ENCODE measurements around the gene KRTAP10-6. TPM values are rescaled to one million over a fixed set of nuclear protein-coding genes. Genes with fewer than 3 reads are reported as not detected.

KRTAP10-6 gene
- polyA plus RNA-seq, 2 of the 4 experiments (the other 2 are of a cell fraction), result not detected

DNA sequence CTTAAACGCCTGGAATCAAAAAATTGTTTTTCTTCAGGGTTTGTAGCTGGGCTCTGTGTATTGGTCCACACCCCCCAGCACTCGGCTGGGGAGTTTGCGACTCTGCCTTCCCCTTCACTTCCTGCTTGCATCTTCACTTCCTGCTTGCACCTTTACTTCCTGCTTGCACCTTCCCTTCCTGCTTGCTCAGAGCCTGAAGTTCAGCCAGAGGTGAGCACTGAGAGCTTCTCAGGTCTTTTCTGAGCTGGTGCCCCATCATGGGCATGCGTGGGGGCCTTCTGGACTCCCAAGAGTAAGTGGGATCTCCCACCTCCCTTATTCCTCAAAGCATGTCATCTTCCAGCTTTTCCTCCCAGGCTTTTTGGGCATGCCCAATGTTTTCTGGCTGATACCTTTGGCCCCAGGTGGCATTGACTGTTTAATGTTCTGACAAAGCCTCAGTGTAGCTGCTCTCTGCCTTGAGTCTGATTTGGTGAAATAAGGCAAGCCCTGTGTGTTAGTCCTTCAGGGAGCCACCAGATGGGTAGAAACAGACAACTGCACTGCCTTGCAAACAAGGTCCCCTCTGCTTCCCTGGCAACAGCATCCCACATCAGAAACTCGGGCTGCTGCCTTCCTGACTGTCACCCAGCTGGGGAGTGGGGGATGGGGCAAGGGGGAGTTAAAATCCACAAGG is 44.5 kb downstream of the KRTAP10-6 start:
- POLR2A ChIA-PET, result no interaction called here
- no peak for FAIRE-seq
- no peak for ATAC-seq
- TF ChIP-seq POLR2A (IDR thresholded peaks at IDR 0.05; ENCODE audit: low read length) (no peak), MAFK (IDR thresholded peaks at IDR 0.05; ENCODE audit: partially characterized antibody) (no peak)
- 17% methylated on average over 5 of the region's 5 CpGs for WGBS (ENCODE audit: missing lambda C conversion rate)
- CTCF ChIA-PET, result interaction anchor here (0.7 to 0.9 kb wide), 2 partner anchors 204 to 246 kb away, joined by 3 read pairs; no protein-coding TSS in a partner anchor
- no peak for DNase-seq (ENCODE audit: low read depth in 1 of 2, low spot score in 1 of 2)
- Histone ChIP-seq H3K4me3 (no peak overlapping the region), H3K27ac (no peak overlapping the region), H3K9me3 (peaks cover 12% of the 10 kb centered on the region), H3K4me2 (no peak overlapping the region), H3K4me1 (no peaks in the 10 kb centered on the region)

DNA sequence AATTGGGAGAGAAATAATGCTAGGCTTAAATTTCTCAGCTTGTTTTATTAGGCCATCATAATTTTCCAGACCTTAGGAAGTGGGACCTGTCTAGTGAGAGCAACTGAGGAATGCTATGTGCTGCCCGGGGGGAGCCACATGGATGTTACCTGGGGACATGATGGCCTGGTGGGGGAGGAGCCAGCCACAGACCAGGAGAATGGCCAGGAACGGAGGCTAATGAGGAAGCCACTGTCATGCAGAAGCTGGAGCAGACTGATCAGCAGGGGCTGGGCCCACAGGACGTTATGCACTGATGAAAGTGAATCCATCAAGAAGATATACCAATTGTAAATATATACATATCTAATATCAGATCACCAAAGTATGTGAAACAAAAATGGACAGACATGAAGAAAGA is 47.7 kb downstream of the KRTAP10-6 start:
- CTCF ChIA-PET, result no interaction called here
- Histone ChIP-seq H3K4me2 (no peak overlapping the region), H3K27ac (no peak overlapping the region), H3K4me1 (no peaks in the 10 kb centered on the region), H3K4me3 (no peak overlapping the region), H3K9me3 (peaks cover 22% of the 10 kb centered on the region)
- POLR2A ChIA-PET, result no interaction called here
- DNase-seq (ENCODE audit: low read depth in 1 of 2, low spot score in 1 of 2) (no peak), FAIRE-seq (no peak), ATAC-seq (no peak)
- 5% methylated on average over 3 of the region's 3 CpGs for WGBS (ENCODE audit: missing lambda C conversion rate)
- no peak for TF ChIP-seq HOXB5 (CRISPR knock-in tag; IDR thresholded peaks at IDR 0.05)
- no peak for TF ChIP-seq RCOR1 (IDR thresholded peaks at IDR 0.05; ENCODE audit: low read depth, low read length)
- TF ChIP-seq FOSB (CRISPR knock-in tag; IDR thresholded peaks at IDR 0.05), result no peak
- no peak for TF ChIP-seq ZC3H11A (IDR thresholded peaks at IDR 0.05)
- TF ChIP-seq ZSCAN20 (CRISPR knock-in tag; IDR thresholded peaks at IDR 0.05), result no peak
- no peak for TF ChIP-seq HOXA7 (CRISPR knock-in tag; IDR thresholded peaks at IDR 0.05)
- TF ChIP-seq CHD4 (IDR thresholded peaks at IDR 0.05; ENCODE audit: borderline replicate concordance), result no peak
- TF ChIP-seq GATA3 (IDR thresholded peaks at IDR 0.05; ENCODE audit: borderline replicate concordance), result no peak
- TF ChIP-seq KDM1A (IDR thresholded peaks at IDR 0.05; ENCODE audit: low read depth), result no peak

DNA sequence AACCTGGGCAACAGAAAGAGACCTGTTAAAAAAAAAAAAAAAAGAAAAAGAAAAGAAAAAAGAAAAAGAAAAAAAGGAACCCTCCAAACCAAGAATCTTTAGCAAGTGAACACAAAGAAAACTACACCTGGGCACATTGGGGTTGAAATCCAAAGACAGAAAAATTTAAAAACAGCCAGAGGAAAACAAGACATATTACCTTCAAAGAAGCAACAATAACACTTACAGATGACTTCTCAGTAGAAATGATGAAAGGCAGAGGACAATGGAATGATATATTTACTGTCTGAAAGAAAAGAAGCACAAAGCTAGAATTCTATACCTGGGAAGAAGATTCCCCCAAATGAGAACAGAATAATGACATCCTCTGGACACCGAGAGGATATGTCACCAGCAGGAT is 49.6 kb downstream of the KRTAP10-6 start:
- DNase-seq (ENCODE audit: low read depth in 1 of 2, low spot score in 1 of 2), result no peak
- no peaks in the 10 kb centered on the region for H3K4me1 ChIP-seq
- ChIA-PET POLR2A (no interaction called here), CTCF (no interaction called here)
- ATAC-seq, result no peak
- no peak overlapping the region for H3K4me3 ChIP-seq
- no peak overlapping the region for H3K4me2 ChIP-seq
- WGBS (ENCODE audit: missing lambda C conversion rate), result 0% methylated on average over 1 of the region's 1 CpG
- FAIRE-seq, result no peak
- no peak overlapping the region for H3K27ac ChIP-seq
- H3K9me3 ChIP-seq, result peaks cover 22% of the 10 kb centered on the region
- TF ChIP-seq FOSB (CRISPR knock-in tag; IDR thresholded peaks at IDR 0.05) (no peak), TP53 (CRISPR knock-in tag; IDR thresholded peaks at IDR 0.05) (no peak), JUNB (IDR thresholded peaks at IDR 0.05) (no peak), SMC3 (IDR thresholded peaks at IDR 0.05) (no peak), CBX8 (IDR thresholded peaks at IDR 0.05) (no peak)
- TF ChIP-seq, protein P1, sequence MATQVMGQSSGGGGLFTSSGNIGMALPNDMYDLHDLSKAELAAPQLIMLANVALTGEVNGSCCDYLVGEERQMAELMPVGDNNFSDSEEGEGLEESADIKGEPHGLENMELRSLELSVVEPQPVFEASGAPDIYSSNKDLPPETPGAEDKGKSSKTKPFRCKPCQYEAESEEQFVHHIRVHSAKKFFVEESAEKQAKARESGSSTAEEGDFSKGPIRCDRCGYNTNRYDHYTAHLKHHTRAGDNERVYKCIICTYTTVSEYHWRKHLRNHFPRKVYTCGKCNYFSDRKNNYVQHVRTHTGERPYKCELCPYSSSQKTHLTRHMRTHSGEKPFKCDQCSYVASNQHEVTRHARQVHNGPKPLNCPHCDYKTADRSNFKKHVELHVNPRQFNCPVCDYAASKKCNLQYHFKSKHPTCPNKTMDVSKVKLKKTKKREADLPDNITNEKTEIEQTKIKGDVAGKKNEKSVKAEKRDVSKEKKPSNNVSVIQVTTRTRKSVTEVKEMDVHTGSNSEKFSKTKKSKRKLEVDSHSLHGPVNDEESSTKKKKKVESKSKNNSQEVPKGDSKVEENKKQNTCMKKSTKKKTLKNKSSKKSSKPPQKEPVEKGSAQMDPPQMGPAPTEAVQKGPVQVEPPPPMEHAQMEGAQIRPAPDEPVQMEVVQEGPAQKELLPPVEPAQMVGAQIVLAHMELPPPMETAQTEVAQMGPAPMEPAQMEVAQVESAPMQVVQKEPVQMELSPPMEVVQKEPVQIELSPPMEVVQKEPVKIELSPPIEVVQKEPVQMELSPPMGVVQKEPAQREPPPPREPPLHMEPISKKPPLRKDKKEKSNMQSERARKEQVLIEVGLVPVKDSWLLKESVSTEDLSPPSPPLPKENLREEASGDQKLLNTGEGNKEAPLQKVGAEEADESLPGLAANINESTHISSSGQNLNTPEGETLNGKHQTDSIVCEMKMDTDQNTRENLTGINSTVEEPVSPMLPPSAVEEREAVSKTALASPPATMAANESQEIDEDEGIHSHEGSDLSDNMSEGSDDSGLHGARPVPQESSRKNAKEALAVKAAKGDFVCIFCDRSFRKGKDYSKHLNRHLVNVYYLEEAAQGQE (IDR thresholded peaks at IDR 0.05), result no peak
- TF ChIP-seq, protein P2, sequence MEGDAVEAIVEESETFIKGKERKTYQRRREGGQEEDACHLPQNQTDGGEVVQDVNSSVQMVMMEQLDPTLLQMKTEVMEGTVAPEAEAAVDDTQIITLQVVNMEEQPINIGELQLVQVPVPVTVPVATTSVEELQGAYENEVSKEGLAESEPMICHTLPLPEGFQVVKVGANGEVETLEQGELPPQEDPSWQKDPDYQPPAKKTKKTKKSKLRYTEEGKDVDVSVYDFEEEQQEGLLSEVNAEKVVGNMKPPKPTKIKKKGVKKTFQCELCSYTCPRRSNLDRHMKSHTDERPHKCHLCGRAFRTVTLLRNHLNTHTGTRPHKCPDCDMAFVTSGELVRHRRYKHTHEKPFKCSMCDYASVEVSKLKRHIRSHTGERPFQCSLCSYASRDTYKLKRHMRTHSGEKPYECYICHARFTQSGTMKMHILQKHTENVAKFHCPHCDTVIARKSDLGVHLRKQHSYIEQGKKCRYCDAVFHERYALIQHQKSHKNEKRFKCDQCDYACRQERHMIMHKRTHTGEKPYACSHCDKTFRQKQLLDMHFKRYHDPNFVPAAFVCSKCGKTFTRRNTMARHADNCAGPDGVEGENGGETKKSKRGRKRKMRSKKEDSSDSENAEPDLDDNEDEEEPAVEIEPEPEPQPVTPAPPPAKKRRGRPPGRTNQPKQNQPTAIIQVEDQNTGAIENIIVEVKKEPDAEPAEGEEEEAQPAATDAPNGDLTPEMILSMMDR (IDR thresholded peaks at IDR 0.05), result no peak

Other genes with a start within 250 kb of the KRTAP10-6 start
- 2.9 and 3.2 TPM in 2 replicates for gene TRPM2, start 238.9 kb downstream of the KRTAP10-6 start, polyA plus RNA-seq (2011; rRNA removed)
- gene TRPM2, start 238.9 kb downstream of the KRTAP10-6 start, polyA plus RNA-seq (2017; fragmentation: RNase III; extraction: RNeasy Plus Mini Kit Qiagen cat#74134 plus additional on column Dnase treatment), result 5.1 to 7.2 TPM (median 5.5 TPM) in 3 replicates
- gene LRRC3, start 137.0 kb downstream of the KRTAP10-6 start, polyA plus RNA-seq (2011; rRNA removed), result 0.59 and 0.66 TPM in 2 replicates
- 0.96 to 1.1 TPM (median 1.1 TPM) in 3 replicates for gene LRRC3, start 137.0 kb downstream of the KRTAP10-6 start, polyA plus RNA-seq (2017; fragmentation: RNase III; extraction: RNeasy Plus Mini Kit Qiagen cat#74134 plus additional on column Dnase treatment)
- not detected in 2 replicates for gene KRTAP10-1, start 52.3 kb downstream of the KRTAP10-6 start, polyA plus RNA-seq (2011; rRNA removed)
- not detected in 3 replicates for gene KRTAP10-1, start 52.3 kb downstream of the KRTAP10-6 start, polyA plus RNA-seq (2017; fragmentation: RNase III; extraction: RNeasy Plus Mini Kit Qiagen cat#74134 plus additional on column Dnase treatment)
- not detected in 2 replicates for gene KRTAP10-2, start 41.0 kb downstream of the KRTAP10-6 start, polyA plus RNA-seq (2011; rRNA removed)
- not detected in 3 replicates for gene KRTAP10-2, start 41.0 kb downstream of the KRTAP10-6 start, polyA plus RNA-seq (2017; fragmentation: RNase III; extraction: RNeasy Plus Mini Kit Qiagen cat#74134 plus additional on column Dnase treatment)
- gene KRTAP10-3, start 33.7 kb downstream of the KRTAP10-6 start, polyA plus RNA-seq (2011; rRNA removed), result not detected in 2 replicates
- not detected in 3 replicates for gene KRTAP10-3, start 33.7 kb downstream of the KRTAP10-6 start, polyA plus RNA-seq (2017; fragmentation: RNase III; extraction: RNeasy Plus Mini Kit Qiagen cat#74134 plus additional on column Dnase treatment)
- not detected in 2 replicates for gene KRTAP10-4, start 18.8 kb downstream of the KRTAP10-6 start, polyA plus RNA-seq (2011; rRNA removed)
- gene KRTAP10-4, start 18.8 kb downstream of the KRTAP10-6 start, polyA plus RNA-seq (2017; fragmentation: RNase III; extraction: RNeasy Plus Mini Kit Qiagen cat#74134 plus additional on column Dnase treatment), result not detected in 3 replicates
- not detected in 2 replicates for gene KRTAP10-5, start 11.9 kb downstream of the KRTAP10-6 start, polyA plus RNA-seq (2011; rRNA removed)
- not detected in 3 replicates for gene KRTAP10-5, start 11.9 kb downstream of the KRTAP10-6 start, polyA plus RNA-seq (2017; fragmentation: RNase III; extraction: RNeasy Plus Mini Kit Qiagen cat#74134 plus additional on column Dnase treatment)
- gene KRTAP10-7, start 8.1 kb upstream of the KRTAP10-6 start, polyA plus RNA-seq (2011; rRNA removed), result not detected in 2 replicates
- not detected in 3 replicates for gene KRTAP10-7, start 8.1 kb upstream of the KRTAP10-6 start, polyA plus RNA-seq (2017; fragmentation: RNase III; extraction: RNeasy Plus Mini Kit Qiagen cat#74134 plus additional on column Dnase treatment)
- not detected in 2 replicates for gene KRTAP10-8, start 19.6 kb upstream of the KRTAP10-6 start, polyA plus RNA-seq (2011; rRNA removed)
- gene KRTAP10-8, start 19.6 kb upstream of the KRTAP10-6 start, polyA plus RNA-seq (2017; fragmentation: RNase III; extraction: RNeasy Plus Mini Kit Qiagen cat#74134 plus additional on column Dnase treatment), result not detected in 3 replicates
- gene KRTAP10-9, start 34.6 kb upstream of the KRTAP10-6 start, polyA plus RNA-seq (2011; rRNA removed), result not detected in 2 replicates
- gene KRTAP10-9, start 34.6 kb upstream of the KRTAP10-6 start, polyA plus RNA-seq (2017; fragmentation: RNase III; extraction: RNeasy Plus Mini Kit Qiagen cat#74134 plus additional on column Dnase treatment), result not detected in 3 replicates
- gene KRTAP10-10, start 44.9 kb upstream of the KRTAP10-6 start, polyA plus RNA-seq (2011; rRNA removed), result not detected in 2 replicates
- gene KRTAP10-10, start 44.9 kb upstream of the KRTAP10-6 start, polyA plus RNA-seq (2017; fragmentation: RNase III; extraction: RNeasy Plus Mini Kit Qiagen cat#74134 plus additional on column Dnase treatment), result not detected in 3 replicates
- not detected in 2 replicates for gene KRTAP10-11, start 53.9 kb upstream of the KRTAP10-6 start, polyA plus RNA-seq (2011; rRNA removed)
- gene KRTAP10-11, start 53.9 kb upstream of the KRTAP10-6 start, polyA plus RNA-seq (2017; fragmentation: RNase III; extraction: RNeasy Plus Mini Kit Qiagen cat#74134 plus additional on column Dnase treatment), result not detected in 3 replicates
- gene KRTAP12-4, start 62.2 kb upstream of the KRTAP10-6 start, polyA plus RNA-seq (2011; rRNA removed), result not detected in 2 replicates
- not detected in 3 replicates for gene KRTAP12-4, start 62.2 kb upstream of the KRTAP10-6 start, polyA plus RNA-seq (2017; fragmentation: RNase III; extraction: RNeasy Plus Mini Kit Qiagen cat#74134 plus additional on column Dnase treatment)
- not detected in 2 replicates for gene KRTAP12-3, start 65.4 kb upstream of the KRTAP10-6 start, polyA plus RNA-seq (2011; rRNA removed)
- not detected in 3 replicates for gene KRTAP12-3, start 65.4 kb upstream of the KRTAP10-6 start, polyA plus RNA-seq (2017; fragmentation: RNase III; extraction: RNeasy Plus Mini Kit Qiagen cat#74134 plus additional on column Dnase treatment)
- gene KRTAP12-2, start 74.4 kb upstream of the KRTAP10-6 start, polyA plus RNA-seq (2011; rRNA removed), result not detected in 2 replicates
- gene KRTAP12-2, start 74.4 kb upstream of the KRTAP10-6 start, polyA plus RNA-seq (2017; fragmentation: RNase III; extraction: RNeasy Plus Mini Kit Qiagen cat#74134 plus additional on column Dnase treatment), result not detected in 3 replicates
- not detected in 2 replicates for gene KRTAP12-1, start 89.7 kb upstream of the KRTAP10-6 start, polyA plus RNA-seq (2011; rRNA removed)
- gene KRTAP12-1, start 89.7 kb upstream of the KRTAP10-6 start, polyA plus RNA-seq (2017; fragmentation: RNase III; extraction: RNeasy Plus Mini Kit Qiagen cat#74134 plus additional on column Dnase treatment), result not detected in 3 replicates
- gene KRTAP10-12, start 104.7 kb upstream of the KRTAP10-6 start, polyA plus RNA-seq (2011; rRNA removed), result not detected in 2 replicates
- gene KRTAP10-12, start 104.7 kb upstream of the KRTAP10-6 start, polyA plus RNA-seq (2017; fragmentation: RNase III; extraction: RNeasy Plus Mini Kit Qiagen cat#74134 plus additional on column Dnase treatment), result not detected in 3 replicates
- not detected in 2 replicates for gene TSPEAR, start 119.1 kb upstream of the KRTAP10-6 start, polyA plus RNA-seq (2011; rRNA removed)
- gene TSPEAR, start 119.1 kb upstream of the KRTAP10-6 start, polyA plus RNA-seq (2017; fragmentation: RNase III; extraction: RNeasy Plus Mini Kit Qiagen cat#74134 plus additional on column Dnase treatment), result not detected in 3 replicates
- 65.8 and 68.2 TPM in 2 replicates for gene UBE2G2, start 209.3 kb upstream of the KRTAP10-6 start, polyA plus RNA-seq (2011; rRNA removed)
- gene UBE2G2, start 209.3 kb upstream of the KRTAP10-6 start, polyA plus RNA-seq (2017; fragmentation: RNase III; extraction: RNeasy Plus Mini Kit Qiagen cat#74134 plus additional on column Dnase treatment), result 56.9 to 63.5 TPM (median 62.7 TPM) in 3 replicates
- 77.7 and 110 TPM in 2 replicates for gene SUMO3, start 225.6 kb upstream of the KRTAP10-6 start, polyA plus RNA-seq (2011; rRNA removed)
- 69.2 to 79.4 TPM (median 78.4 TPM) in 3 replicates for gene SUMO3, start 225.6 kb upstream of the KRTAP10-6 start, polyA plus RNA-seq (2017; fragmentation: RNase III; extraction: RNeasy Plus Mini Kit Qiagen cat#74134 plus additional on column Dnase treatment)